Loucy (cell line): ENCODE measurements around the gene ARL14.

Experiments used
- H2AFZ ChIP-seq: fragments of 200-600 bp; sonication (generic); 2 replicates; pipeline ENCODE4 v1.6.0; 2016; ENCODE audit warnings: antibody characterized with exemption, mild to moderate bottlenecking, low read length, moderate library complexity
- H3F3A ChIP-seq: fragments of 200-600 bp; 2 replicates; pipeline ENCODE4 v1.6.0; 2016; ENCODE audit warnings: antibody characterized with exemption, low read depth, mild to moderate bottlenecking
- H3K27me3 ChIP-seq: fragments of 200-600 bp; sonication (generic); 2 replicates; pipeline ENCODE4 v1.6.1; 2014; ENCODE audit warnings: low read length, mild to moderate bottlenecking; ENCODE audit not compliant: insufficient read depth, poor library complexity, severe bottlenecking
- H3K36me3 ChIP-seq: fragments of 200-600 bp; sonication (generic); 2 replicates; pipeline ENCODE4 v1.6.1; 2016; ENCODE audit warnings: low read length; ENCODE audit not compliant: insufficient read depth
- H3K4me1 ChIP-seq: fragments of 200-600 bp; sonication (generic); 2 replicates; pipeline ENCODE4 v1.5.1; 2014; ENCODE audit warnings: low read length, mild to moderate bottlenecking; ENCODE audit not compliant: insufficient read depth, poor library complexity, severe bottlenecking
- H3K4me2 ChIP-seq: fragments of 200-600 bp; sonication (generic); 2 replicates; pipeline ENCODE4 v1.6.0; 2014; ENCODE audit warnings: antibody characterized with exemption, low read length, low read depth, mild to moderate bottlenecking; ENCODE audit not compliant: poor library complexity, severe bottlenecking
- H3K4me3 ChIP-seq: fragments of 200-600 bp; sonication (generic); 2 replicates; pipeline ENCODE4 v1.5.1; 2014; ENCODE audit warnings: low read length, mild to moderate bottlenecking, mixed read lengths; ENCODE audit not compliant: poor library complexity, severe bottlenecking
- H3K79me2 ChIP-seq: fragments of 200-600 bp; sonication (generic); 2 replicates; pipeline ENCODE4 v1.6.1; 2014; ENCODE audit warnings: low read length; ENCODE audit not compliant: insufficient read depth
- H3K9ac ChIP-seq: fragments of 200-600 bp; sonication (generic); 2 replicates; pipeline ENCODE4 v1.6.0; 2014; ENCODE audit warnings: mild to moderate bottlenecking, low read depth, low read length, moderate library complexity; ENCODE audit not compliant: poor library complexity, severe bottlenecking
- H3K9me2 ChIP-seq: fragments of 200-600 bp; sonication (generic); replicated peaks from 2 replicates; pipeline ENCODE4 v1.6.1; 2016; ENCODE audit warnings: low read depth, low read length, mixed read lengths
- H3K9me3 ChIP-seq: fragments of 200-600 bp; sonication (generic); 2 replicates; pipeline ENCODE4 v1.6.1; 2014; ENCODE audit warnings: mild to moderate bottlenecking, antibody characterized with exemption, low read length, low read depth; ENCODE audit not compliant: insufficient read depth
- H4K20me1 ChIP-seq: fragments of 200-600 bp; sonication (generic); 2 replicates; pipeline ENCODE4 v1.6.0; 2014; ENCODE audit warnings: antibody characterized with exemption, low read length, mild to moderate bottlenecking; ENCODE audit not compliant: insufficient read depth, poor library complexity, severe bottlenecking
- EZH2phosphoT487 ChIP-seq: fragments of 200-600 bp; IDR thresholded peaks from 2 replicates; pipeline ENCODE4 v1.6.1; 2018; ENCODE audit warnings: antibody characterized with exemption, mild to moderate bottlenecking, moderate library complexity, borderline replicate concordance
- TF ChIP-seq, protein P1 (sequence below): fragments of 200-600 bp; sonication (generic); conservative IDR thresholded peaks from 2 replicates; pipeline ENCODE4 v1.5.1; 2014; ENCODE audit warnings: mild to moderate bottlenecking, antibody characterized with exemption, low read length

Gene ARL14

DNA sequence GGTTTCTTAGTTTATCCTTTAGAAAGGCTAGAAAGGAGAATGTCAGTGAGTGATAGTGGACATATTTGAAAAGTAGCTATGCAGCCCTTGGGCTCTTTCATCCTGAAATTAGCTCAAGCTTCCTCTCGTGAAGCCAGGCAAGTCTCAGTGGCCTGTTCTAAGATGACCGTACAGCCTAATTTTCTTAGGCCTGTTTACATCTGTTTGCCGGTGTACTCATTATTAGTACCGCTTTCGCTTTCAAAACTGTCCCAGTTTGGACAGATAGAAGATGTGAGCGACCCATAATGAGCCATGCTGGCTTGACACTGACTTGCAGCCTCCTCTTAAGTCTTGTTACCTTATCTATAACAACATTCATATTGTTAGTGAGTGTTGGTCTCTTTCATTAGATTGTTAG lies 5.7 kb upstream of the ARL14 start:
- no peaks in the 10 kb centered on the region for H3K9me3 ChIP-seq
- H4K20me1 ChIP-seq, result no peaks in the 10 kb centered on the region
- no peaks in the 10 kb centered on the region for H3K9me2 ChIP-seq
- no peaks in the 10 kb centered on the region for H3K27me3 ChIP-seq
- no peak overlapping the region for H3K4me3 ChIP-seq
- no peak overlapping the region for H3K4me2 ChIP-seq
- H3K9ac ChIP-seq, result no peak overlapping the region
- TF ChIP-seq EZH2phosphoT487, result no peak
- TF ChIP-seq, protein P1, sequence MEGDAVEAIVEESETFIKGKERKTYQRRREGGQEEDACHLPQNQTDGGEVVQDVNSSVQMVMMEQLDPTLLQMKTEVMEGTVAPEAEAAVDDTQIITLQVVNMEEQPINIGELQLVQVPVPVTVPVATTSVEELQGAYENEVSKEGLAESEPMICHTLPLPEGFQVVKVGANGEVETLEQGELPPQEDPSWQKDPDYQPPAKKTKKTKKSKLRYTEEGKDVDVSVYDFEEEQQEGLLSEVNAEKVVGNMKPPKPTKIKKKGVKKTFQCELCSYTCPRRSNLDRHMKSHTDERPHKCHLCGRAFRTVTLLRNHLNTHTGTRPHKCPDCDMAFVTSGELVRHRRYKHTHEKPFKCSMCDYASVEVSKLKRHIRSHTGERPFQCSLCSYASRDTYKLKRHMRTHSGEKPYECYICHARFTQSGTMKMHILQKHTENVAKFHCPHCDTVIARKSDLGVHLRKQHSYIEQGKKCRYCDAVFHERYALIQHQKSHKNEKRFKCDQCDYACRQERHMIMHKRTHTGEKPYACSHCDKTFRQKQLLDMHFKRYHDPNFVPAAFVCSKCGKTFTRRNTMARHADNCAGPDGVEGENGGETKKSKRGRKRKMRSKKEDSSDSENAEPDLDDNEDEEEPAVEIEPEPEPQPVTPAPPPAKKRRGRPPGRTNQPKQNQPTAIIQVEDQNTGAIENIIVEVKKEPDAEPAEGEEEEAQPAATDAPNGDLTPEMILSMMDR, result no peak
- no peaks in the 10 kb centered on the region for H3F3A ChIP-seq
- no peaks in the 10 kb centered on the region for H3K79me2 ChIP-seq
- H3K4me1 ChIP-seq, result no peaks in the 10 kb centered on the region
- H3K36me3 ChIP-seq, result no peaks in the 10 kb centered on the region
- H2AFZ ChIP-seq, result peak overlapping the region; percentile 70

DNA sequence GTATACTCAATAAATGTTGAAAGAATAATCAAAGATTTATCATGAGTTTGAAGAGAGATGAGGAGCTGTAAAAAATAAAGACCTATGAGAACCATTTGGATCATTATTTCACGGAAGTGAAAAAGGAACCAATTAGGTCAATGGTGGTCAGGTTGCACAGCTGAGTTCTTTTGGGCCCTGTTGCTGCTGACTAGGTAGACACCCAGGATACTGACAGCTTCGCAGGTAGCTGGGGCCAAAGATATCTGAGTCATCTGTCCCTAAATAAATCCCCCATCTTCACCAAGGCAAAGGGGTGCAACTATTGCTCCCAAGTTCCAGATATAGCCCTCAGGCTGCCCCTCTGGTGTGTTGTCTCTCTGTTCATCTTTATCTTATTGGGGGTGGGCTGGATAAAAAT lies 5.0 kb upstream of the ARL14 start:
- no peaks in the 10 kb centered on the region for H3K36me3 ChIP-seq
- H3K79me2 ChIP-seq, result no peaks in the 10 kb centered on the region
- H3K4me1 ChIP-seq, result no peaks in the 10 kb centered on the region
- no peaks in the 10 kb centered on the region for H3K9me3 ChIP-seq
- no peaks in the 10 kb centered on the region for H4K20me1 ChIP-seq
- TF ChIP-seq, protein P1, result no peak
- no peak for TF ChIP-seq EZH2phosphoT487
- H3K27me3 ChIP-seq, result no peaks in the 10 kb centered on the region
- H3K4me2 ChIP-seq, result no peak overlapping the region
- no peaks in the 10 kb centered on the region for H3K9me2 ChIP-seq
- no peaks in the 10 kb centered on the region for H3F3A ChIP-seq
- no peak overlapping the region for H3K9ac ChIP-seq
- no peak overlapping the region for H2AFZ ChIP-seq
- H3K4me3 ChIP-seq, result no peak overlapping the region

DNA sequence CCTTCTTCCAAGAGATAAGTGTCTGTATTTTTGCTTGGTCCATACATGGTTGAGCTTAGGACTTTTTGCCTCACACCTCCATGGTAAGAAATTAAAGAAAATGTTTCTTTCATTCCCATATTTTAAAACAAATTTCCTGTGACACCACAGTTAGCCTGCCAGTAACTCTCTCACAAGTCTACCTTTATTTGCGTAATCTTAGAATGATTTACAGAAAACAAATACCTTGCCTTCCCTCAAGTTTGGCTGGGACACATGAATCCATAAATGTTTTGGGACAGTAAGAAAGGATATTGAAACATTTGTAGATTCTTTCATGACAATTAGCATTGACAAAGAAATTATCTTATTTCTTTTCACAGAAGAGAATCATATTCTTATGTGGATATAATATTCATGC lies 3.8 kb upstream of the ARL14 start:
- Histone ChIP-seq H3K9me3 (no peaks in the 10 kb centered on the region), H3F3A (no peaks in the 10 kb centered on the region), H3K9ac (no peak overlapping the region), H3K27me3 (no peaks in the 10 kb centered on the region), H3K4me1 (no peaks in the 10 kb centered on the region), H3K9me2 (no peaks in the 10 kb centered on the region), H3K4me2 (no peak overlapping the region), H2AFZ (no peak overlapping the region), H4K20me1 (no peaks in the 10 kb centered on the region), H3K36me3 (no peaks in the 10 kb centered on the region), H3K4me3 (no peak overlapping the region), H3K79me2 (no peaks in the 10 kb centered on the region)
- TF ChIP-seq, protein P1, result no peak
- no peak for TF ChIP-seq EZH2phosphoT487
